Measurements from ENCODE around the gene CBL.
A peak's percentile ranks its signal among the peaks of the same experiment; 100 is the strongest.

Gene CBL

DNA sequence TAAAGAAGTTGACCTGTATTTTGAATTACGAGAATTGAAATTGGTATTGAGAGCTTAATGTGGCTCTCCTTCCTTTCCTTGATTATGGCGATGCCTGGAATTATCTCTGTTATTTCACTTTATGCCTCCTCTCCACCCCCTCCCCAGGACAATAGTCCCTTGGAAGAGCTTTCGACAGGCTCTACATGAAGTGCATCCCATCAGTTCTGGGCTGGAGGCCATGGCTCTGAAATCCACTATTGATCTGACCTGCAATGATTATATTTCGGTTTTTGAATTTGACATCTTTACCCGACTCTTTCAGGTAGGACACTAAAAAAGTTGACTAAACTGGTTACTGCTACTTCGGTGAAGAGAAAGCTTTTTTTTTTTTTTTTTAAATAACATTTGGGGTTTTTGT lies 67.6 kb downstream of the CBL start:
- no peak for DNase-seq (ENCODE audit: low read depth)

DNA sequence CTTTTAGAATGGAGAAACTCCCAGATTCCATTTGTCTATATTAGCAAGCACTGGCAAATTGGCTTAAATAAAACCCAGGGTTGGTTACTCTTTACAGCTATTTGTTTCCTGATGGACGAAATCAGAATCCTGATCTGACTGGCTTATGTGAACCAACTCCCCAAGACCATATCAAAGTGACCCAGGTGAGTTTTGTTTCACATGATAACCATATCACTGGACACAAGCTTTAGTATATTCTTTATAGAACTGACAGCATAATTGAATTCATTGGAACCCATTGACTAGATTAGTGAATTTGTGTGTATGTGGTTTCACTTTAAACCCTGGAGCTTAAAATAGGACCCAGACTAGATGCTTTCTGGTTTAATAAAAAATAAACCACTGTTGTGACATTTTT lies 71.5 kb downstream of the CBL start:
- DNase-seq (ENCODE audit: low read depth), result no peak

DNA sequence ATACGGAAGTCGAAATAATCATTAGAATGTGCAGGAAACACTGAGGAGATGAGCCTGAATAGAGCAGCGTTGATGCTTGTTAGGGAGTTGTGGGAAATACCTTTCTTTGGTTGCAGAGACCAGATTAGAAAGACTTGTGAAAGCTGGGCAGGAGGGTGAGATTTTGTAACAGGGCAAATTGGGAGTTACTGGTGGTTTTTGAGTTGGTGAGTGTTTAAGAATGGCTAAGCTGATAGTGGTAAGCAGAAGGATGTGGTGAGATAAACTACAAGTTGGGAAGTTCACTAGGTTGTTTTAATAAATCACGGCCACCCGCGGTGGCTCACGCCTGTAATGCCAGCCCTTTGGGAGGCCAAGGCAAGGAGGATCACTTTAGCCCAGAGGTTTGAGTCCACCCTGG lies 76.4 kb downstream of the CBL start:
- no peak for DNase-seq (ENCODE audit: low read depth)

DNA sequence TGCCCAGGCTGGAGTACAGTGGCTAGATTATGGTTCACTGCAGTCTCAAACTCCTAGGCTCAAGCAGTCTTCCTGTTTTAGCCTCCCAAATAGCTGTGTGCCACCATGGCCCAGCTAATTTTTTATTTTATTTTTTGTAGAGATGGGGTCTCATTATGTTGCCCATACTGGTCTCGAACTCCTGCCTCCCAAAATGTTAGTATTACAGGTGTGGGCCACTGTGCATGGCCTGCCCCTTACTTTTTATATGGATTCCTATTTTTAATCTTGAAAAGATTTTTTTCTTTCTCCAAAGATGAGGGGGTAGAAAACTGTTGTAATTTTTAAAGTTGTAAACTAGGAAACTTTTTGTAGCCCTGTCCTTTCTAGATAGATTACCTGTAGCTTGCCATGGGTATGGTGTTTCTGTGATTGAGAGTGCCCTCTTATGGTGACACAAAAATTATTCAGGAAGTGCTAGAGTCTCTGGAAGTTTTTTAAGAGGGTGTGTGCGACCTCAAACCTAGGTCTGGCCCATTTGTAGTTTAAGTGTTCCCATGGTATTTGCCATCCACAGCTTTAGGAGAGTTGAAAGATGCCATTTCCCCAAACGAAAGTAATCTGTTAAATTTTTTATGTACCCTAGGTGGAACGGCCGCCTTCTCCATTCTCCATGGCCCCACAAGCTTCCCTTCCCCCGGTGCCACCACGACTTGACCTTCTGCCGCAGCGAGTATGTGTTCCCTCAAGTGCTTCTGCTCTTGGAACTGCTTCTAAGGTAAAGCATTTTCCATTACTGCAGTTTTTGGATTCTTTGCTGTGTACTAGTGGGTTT lies 78.4 kb downstream of the CBL start:
- no peak for DNase-seq (ENCODE audit: low read depth)

DNA sequence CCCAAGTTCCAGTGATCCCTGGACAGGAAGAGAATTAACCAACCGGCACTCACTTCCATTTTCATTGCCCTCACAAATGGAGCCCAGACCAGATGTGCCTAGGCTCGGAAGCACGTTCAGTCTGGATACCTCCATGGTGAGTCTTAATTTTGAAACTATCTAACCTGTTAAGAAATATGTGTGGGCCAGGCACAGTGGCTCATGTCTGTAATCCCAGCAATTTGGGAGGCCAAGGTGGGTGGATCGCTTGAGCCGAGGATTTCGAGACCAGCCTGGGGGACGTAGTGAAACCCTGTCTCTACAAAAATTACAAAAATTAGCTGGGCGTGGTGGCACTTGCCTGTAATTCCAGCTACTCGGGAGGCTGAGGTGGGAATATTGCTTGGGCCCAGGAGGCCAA lies 79.3 kb downstream of the CBL start:
- no peak for DNase-seq (ENCODE audit: low read depth)

DNA sequence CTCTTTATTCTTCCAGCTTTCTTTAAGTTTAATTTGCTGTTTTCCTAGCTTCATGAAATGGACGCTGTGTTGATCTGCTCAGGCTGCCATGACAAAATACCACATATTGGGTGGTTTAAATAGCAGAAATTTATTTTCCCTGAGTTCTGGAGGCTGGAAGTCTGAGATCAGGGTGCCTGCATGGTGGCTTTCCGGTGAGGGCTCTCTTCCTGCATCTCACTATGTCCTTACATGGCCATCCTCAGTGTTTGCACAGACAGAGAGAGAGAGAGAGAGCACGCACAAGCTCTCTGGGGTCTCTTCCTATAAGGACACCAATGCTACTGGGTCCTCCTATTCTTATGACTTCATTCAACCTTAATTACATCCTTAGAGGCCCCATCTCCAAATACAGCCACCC lies 82.1 kb downstream of the CBL start:
- no peak for DNase-seq (ENCODE audit: low read depth)

DNA sequence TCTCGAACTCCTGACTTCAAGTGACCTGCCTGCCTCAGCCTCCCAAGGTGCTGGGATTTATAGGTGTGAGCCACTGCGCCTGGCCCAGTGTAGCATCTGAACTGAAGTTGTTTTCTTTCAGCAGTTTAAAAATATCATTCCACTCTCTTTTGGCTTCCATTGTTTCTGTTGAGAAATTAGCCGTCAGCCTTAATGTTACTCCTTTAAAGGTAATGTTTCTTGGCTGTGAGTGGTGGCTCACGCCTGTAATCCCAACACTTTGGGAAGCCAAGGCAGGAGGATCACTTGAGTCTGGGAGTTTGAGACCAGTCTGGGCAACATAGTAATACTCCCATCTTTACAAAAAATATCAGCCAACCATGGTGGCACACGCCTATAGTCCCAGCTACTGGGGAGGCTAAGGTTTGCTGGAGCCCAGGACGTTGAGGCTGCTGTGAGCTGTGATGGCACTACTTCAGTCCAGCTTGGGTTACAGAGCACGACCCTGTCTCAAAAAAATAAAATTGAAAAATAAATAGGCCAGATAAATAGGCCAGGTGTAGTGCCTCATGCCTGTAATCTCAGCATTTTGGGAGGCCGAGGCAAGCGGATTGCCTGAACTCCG lies 84.9 kb downstream of the CBL start:
- DNase-seq (ENCODE audit: low read depth), result no peak

DNA sequence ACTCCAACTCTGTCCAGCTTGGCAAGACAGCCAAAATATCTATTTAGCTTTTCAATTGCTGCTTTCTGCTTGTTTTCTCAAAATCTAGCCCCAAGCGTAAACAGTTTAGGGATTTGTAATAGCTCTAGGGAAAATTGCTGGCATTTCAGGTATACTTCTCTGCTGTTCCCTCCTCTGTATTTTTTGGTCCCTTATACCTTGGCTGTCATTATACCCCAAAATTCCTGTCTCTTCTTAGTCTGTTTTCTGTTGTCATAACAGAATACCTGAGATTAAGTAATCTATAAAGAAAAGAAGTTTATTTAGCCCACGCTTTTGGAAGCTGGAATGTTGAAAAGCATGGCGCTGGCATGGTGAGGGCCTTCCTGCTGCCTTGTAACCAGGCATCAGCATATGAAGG lies 87.3 kb downstream of the CBL start:
- DNase-seq (ENCODE audit: low read depth), result no peak

DNA sequence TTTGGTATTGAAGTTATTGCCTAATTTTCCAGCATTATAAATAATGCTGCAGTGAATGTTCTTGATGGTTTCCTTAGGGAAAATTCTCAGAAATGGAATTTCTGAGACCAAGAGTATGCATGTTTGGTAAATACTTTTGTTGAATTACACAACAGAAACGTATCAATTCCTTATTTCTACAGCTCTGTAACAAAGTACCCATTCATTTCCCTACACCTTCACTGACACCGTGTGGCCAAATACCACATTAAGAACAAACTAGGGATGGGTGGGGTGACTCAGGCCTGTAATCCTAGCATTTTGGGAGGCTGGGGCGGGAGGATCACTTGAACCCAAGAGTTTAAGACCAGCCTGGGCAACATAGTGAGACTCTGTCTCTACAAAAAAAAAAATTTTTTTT lies 89.0 kb downstream of the CBL start:
- DNase-seq (ENCODE audit: low read depth), result no peak

DNA sequence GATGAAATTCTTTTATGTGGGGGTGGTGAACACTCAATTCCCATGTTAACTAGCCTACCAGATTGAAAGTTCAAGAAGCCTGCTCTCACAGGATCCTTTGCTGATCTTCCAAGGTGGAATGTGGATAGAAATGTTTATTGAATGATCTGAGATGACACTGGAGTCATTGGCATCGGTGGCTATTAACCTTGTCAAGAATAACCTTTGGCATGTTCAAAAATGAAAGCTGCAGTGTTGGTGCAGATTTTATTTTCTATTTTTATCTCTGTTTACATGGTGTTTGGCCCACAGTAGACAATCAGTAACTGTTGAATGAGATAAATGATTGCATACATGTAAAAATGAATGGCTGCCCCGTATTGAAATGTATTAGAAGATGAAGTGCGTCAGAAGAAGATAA lies 91.8 kb downstream of the CBL start:
- DNase-seq (ENCODE audit: low read depth), result no peak

DNA sequence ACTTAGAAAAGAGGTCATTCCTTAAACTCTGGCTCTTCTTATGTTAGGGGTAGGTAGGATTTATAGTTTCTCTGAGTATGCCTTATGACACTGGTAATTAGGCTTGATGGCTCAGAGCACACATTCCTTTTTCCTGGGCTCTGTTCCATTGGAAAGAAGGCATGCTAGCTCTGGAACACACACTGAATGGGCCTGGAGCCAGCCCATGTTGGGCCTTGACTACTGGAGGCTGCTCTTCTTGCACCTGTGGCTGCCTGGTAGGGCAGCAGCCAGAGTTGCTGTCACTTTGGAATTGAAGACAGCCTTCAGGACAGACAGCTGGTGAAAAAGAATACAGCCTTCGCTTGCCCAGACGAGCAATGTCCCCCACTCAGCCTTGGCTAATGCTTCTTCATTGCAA lies 92.6 kb downstream of the CBL start:
- DNase-seq (ENCODE audit: low read depth), result no peak

DNA sequence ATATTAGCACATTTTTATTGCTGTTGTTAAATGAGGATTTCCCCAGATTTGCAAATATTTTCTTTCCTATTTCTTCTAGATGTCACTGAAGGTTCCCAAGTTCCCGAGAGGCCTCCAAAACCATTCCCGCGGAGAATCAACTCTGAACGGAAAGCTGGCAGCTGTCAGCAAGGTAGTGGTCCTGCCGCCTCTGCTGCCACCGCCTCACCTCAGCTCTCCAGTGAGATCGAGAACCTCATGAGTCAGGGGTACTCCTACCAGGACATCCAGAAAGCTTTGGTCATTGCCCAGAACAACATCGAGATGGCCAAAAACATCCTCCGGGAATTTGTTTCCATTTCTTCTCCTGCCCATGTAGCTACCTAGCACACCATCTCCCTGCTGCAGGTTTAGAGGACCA lies 93.3 kb downstream of the CBL start:
- no peak for DNase-seq (ENCODE audit: low read depth)

DNA sequence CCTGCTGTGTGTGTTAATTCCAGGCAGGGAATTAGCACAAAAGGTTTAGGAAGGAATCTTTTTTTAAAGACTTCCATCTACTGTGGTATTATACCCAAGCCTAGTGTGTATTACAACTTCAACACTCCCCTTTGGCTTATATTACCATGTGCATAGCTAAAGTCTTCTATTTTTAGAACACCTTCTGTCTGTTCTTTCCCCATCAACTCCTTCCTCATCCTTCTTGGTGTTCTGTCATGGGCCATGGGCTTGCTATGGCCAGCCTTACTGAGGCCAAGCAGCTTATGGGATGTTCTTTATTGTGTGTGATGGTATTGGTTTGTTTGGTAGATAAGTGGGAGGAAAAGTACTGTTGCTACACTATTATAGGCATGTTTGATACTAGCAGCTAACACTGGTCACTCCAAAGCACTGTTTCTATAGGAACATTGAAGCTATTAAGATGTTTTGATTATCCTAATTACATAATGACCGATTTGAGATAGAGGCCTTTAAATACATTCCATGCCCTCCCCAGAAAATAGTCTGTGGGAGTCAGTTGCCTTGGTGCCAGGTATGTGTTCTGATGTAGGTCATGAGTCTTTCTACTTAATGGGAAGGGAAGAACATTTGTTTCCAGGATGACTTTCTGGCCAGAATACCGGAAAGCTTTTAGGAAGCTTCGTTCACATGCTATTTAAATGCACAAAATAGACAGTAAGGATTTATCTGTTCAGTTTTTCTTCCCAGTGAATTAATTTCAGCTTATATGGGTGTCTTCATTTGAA lies 94.2 kb downstream of the CBL start:
- DNase-seq (ENCODE audit: low read depth), result no peak

DNA sequence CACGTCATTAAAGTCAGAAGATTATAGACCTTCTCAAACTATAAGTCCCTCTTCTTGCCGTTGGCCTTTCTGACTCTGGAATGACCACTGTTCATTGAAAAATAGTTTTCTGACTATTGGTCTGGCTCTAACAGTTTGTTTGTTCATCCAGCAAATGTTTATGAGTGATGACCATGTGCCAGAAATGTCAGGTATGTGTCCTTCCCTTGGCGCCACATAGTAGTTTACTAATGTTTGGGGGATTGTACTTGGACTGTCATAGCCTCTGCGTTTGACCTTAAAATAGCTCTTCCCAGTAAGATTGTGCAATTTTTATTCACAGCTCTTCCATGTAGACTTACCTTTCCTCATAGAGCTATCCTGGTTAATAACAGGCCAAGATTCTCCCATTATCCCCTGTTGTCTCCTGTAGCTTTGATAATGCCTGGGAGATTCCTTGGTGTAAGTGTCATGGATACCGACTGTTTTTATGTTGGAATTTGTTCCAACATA lies 97.1 kb downstream of the CBL start:
- DNase-seq (ENCODE audit: low read depth), result no peak

DNA sequence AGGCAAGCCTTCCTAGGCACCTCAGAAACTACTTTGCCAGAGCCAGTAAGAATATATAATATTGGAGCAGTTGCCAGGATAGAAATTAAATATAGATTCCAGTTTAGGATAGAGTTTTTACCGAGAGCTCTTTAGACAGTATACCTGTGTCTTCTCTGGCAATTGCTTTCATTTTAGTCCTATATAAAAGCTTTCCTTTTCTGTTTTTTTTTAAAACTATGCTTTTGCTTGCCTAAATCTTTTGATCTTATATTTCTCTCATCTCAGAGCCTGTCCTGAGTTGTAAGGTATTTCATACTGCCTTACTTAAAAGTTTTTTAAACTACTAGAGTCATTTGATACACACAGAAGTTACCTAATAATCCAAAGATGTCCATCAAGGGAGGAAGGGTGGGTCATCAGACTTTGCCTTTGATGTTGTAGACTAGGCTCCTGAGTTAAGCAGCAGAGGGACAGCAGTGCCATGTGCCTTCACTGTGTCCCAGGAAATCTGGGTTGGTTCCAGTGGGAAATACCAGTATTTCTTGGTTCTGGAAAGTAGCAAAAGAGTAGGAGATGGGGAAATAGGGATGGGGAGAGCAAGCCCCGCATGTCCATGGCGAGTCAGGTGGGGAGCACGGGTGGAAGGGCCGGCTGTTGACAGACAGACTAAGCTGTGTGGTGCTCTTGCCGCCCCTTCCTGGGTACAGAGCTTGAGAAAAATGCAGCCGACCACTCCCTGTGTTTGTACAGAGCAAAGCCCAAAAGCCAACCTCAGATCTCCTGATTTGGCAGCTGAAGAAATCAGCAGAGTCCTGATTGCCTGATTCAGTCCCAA lies 99.6 kb downstream of the CBL start:
- no peak for DNase-seq (ENCODE audit: low read depth)

DNA sequence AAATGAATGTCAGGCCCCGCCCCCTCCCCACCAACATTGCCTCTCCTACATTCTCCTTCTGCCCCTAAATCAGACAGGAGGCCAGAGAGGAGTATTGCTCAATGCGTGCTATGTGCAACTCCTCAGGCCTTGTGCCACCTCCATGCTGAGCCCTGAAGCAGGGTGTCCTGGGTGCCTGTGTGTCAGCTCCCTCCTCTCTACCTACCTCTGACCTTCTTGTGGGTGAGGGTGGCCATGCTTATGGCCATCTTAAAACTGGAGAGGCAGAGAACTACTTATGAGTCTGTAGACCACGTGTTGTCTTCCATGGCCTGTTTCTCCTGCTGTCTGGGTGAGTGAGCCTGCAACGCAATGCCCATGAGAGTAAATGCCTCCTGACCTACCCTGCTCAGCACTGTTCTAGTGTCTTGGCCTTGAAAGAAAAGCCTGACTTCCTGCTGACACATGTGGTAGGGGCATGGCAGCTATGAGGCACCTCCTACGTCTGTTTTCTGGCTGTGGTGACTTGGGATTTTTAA lies 100.3 kb downstream of the CBL start:
- peak; percentile 18 for DNase-seq (ENCODE audit: low read depth)

DNA sequence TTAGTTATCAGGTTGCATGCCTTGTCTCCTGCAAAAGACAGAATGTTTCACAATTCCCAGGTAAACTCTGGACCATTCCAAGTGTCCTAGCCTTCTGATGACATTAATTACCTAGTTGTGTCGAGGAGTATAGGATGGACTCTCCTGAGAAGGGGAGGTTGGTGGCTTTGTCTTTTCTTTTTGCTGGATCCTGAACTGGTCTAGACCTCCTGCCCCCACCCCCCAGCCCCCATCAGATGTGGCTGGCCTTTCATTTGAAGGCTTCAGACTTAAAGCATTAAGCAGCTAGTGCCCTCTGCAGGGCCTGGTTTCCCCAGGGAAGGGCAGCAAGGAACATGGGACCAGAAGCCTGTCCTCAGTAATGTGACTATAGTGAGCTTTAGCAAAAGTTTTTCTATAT lies 101.1 kb downstream of the CBL start:
- no peak for DNase-seq (ENCODE audit: low read depth)

DNA sequence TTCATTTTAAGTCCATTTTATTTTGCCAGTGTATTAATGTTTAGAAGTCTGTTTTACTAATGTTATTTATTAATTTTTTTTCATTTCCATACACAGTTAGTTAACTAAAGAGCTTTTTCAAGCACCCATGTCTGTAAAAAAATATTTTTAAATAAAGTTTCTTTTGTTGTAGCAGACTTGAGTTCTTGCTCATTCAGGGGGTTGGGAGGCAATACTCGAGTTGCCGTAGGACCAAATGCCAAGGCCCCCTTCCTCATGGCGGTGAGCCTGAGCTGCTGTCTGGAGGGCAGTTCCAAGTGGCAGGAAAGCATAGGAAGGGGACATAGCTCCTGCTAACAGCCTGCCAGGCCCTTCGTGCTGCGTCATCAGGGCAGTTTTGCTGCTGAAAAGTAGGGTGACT lies 101.8 kb downstream of the CBL start:
- DNase-seq (ENCODE audit: low read depth), result no peak

DNA sequence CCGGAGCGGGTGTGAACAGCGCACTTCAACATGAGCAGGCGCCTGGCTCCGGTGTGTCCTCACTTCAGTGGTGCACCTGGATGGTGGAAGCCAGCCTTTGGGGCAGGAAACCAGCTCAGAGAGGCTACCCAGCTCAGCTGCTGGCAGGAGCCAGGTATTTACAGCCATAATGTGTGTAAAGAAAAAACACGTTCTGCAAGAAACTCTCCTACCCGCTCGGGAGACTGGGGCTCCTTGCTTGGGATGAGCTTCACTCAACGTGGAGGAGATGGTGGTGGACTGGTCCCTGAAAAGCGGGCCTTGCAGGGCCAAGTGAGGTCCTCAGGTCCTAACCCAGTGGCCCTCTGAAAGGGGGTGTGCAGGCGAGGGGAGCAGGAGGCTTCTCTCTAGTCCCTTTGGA lies 103.3 kb downstream of the CBL start:
- no peak for DNase-seq (ENCODE audit: low read depth)

DNA sequence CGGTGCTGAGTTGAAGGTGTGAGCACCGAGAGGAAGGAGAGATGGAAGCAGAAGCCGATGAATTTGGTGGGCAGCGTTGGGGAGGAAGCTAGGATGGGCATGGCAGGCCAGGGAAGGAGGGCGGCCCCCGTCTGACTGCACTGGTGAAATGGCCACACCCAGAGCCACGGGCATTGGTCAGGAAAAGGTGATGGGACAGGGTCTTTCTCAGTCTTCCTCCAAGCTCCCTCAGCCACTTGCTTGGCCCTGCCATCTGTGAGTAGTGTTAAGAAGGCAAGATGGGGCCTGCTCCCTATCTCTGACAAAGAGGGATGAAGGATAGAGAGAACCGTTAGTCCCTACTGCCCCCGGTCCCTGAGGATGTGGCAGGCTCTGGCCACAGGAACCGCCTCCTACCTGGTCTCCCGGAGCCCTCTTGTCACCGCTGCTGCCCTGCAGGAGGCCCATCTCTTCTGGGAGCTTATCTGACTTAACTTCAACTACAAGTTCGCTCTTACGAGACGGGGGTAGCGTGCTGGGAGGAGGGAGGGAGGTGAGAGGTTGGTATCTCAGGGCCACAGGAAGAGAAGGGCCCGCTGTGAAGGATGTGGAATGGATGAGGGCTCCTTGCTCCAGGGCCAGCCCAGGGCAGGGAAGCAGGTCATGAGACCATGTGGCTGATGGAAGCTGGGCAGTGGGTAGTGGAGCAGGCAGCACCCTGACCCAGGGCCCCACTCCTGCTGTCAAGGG lies 104.0 kb downstream of the CBL start:
- no peak for DNase-seq (ENCODE audit: low read depth)

DNA sequence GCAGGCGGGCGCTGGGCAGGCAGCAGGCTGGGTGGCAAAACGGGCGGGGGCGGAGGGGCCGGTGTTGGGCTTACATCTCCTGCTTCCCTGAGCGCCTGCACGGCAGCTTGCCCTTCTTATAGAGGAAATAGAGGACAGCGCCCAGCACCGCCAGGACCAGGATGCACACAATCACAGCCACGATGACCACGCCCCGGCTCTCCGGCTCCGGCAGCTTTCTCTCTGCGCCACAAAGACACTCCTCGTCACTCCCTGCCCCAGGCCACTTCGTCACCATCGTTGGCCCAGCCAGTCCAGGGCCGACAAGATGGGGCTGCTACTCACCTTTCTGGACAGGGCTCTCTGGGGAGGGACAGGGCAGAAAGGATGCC lies 104.5 kb downstream of the CBL start:
- no peak for DNase-seq (ENCODE audit: low read depth)
